Osteocyte (in vitro differentiated cells): ENCODE measurements around the gene ZNF423. TPM values are rescaled to one million over a fixed set of nuclear protein-coding genes. Genes with fewer than 3 reads are reported as not detected.

Experiments used
- DNase-seq: peaks from one replicate; pipeline ENCODE4 v3.0.0; 2021; ENCODE audit warnings: mixed read lengths; ENCODE audit not compliant: unreplicated experiment; ENCODE audit errors: extremely low spot score
- H3K27ac Mint-ChIP-seq: one replicate; pipeline ENCODE4 v1.8.0; 2021; ENCODE audit warnings: mild to moderate bottlenecking, mixed read lengths; ENCODE audit not compliant: unreplicated experiment
- H3K27me3 Mint-ChIP-seq: one replicate; pipeline ENCODE4 v1.8.0; 2021; ENCODE audit warnings: mixed read lengths; ENCODE audit not compliant: unreplicated experiment
- H3K36me3 Mint-ChIP-seq: one replicate; pipeline ENCODE4 v1.8.0; 2021; ENCODE audit warnings: mixed read lengths; ENCODE audit not compliant: unreplicated experiment
- H3K4me1 Mint-ChIP-seq: one replicate; pipeline ENCODE4 v1.8.0; 2021; ENCODE audit warnings: mixed read lengths; ENCODE audit not compliant: unreplicated experiment
- H3K4me3 Mint-ChIP-seq: one replicate; pipeline ENCODE4 v1.8.0; 2021; ENCODE audit warnings: mild to moderate bottlenecking, moderate library complexity, mixed read lengths; ENCODE audit not compliant: unreplicated experiment
- H3K9me3 Mint-ChIP-seq: one replicate; pipeline ENCODE4 v1.8.0; 2021; ENCODE audit warnings: mixed read lengths; ENCODE audit not compliant: unreplicated experiment
- total RNA-seq: library from RNA; stranded (reverse); gene quantifications from 2 replicates; pipeline ENCODE4 v1.2.1, GENCODE V29; 2021
- TF ChIP-seq, protein P1 (sequence below): fragments of 200-600 bp; sonication (generic); IDR thresholded peaks from 2 replicates; pipeline ENCODE4 v1.5.0; 2021; ENCODE audit warnings: antibody characterized with exemption, mild to moderate bottlenecking, moderate library complexity

The ZNF423 gene
- total RNA-seq, 1 donor from 2014 or later, result 25.1 TPM

DNA sequence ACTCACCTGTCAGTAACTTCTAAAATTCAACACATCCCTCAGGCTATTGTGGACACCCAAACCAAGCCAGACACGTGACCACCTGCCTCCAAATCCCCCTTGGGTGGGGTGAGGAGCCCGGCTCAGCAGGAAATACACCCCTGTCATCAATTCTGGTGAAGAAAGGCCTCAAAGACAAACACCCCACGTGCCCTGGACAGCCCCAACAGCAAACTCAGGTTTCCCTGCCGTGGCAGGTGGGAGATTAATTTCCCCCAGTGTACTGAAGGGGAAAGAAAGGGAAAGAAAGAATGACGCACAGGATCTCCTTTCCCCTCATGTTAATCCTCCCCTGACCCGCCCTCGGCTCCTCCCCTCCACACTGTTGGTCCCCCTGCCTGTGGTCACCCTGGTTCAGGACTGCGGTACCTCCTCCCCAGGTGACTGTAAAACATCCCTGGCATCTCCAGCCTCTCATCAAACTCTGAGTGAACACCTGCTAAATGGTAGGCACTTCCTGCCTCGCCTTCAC is 98.3 kb downstream of the ZNF423 start:
- TF ChIP-seq, protein P1, sequence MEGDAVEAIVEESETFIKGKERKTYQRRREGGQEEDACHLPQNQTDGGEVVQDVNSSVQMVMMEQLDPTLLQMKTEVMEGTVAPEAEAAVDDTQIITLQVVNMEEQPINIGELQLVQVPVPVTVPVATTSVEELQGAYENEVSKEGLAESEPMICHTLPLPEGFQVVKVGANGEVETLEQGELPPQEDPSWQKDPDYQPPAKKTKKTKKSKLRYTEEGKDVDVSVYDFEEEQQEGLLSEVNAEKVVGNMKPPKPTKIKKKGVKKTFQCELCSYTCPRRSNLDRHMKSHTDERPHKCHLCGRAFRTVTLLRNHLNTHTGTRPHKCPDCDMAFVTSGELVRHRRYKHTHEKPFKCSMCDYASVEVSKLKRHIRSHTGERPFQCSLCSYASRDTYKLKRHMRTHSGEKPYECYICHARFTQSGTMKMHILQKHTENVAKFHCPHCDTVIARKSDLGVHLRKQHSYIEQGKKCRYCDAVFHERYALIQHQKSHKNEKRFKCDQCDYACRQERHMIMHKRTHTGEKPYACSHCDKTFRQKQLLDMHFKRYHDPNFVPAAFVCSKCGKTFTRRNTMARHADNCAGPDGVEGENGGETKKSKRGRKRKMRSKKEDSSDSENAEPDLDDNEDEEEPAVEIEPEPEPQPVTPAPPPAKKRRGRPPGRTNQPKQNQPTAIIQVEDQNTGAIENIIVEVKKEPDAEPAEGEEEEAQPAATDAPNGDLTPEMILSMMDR, result no peak
- DNase-seq, result no peak
- Mint-ChIP-seq H3K9me3 (no peaks in the 10 kb centered on the region), H3K27ac (no peak overlapping the region), H3K4me1 (peaks cover 22% of the 10 kb centered on the region), H3K36me3 (no peaks in the 10 kb centered on the region), H3K4me3 (no peak overlapping the region), H3K27me3 (no peaks in the 10 kb centered on the region)

DNA sequence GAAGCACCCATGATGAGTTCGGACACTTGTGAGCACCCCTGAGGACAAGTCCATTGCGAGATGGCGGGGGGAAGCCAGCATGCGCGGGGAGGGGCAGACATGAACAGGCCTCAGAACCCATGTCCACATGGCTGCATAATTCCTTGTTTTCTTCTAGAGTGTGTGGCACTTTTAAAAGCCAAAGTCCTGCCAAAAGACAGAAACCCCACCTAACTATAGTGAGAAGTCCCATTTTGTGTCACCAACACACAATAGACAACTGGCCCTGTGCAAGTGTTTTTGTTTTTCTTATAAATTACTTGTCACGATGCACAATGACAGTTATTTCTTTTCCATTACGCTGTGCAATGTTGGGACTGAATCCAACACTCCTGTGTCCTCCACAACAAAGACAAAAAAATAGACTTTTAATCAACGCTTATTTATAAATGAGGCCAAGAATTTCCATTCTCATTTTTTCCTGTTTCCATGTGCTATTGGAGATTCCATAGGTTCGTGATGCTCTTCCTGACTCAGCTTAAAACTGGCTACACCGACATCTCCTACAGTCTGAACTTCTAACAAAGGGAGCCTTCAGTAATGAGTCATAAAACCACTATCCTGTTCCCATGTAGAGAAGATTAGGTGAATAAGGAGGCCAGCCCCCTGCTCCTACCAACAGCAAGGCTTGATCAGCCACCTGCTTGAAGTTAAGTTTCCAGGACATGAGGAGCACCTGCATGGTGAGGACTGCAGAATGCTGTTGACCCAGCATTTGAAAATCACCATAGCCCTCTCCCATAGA is 98.9 kb downstream of the ZNF423 start:
- H3K4me1 Mint-ChIP-seq, result peaks cover 22% of the 10 kb centered on the region
- no peak overlapping the region for H3K4me3 Mint-ChIP-seq
- TF ChIP-seq, protein P1, result no peak
- H3K36me3 Mint-ChIP-seq, result no peaks in the 10 kb centered on the region
- no peaks in the 10 kb centered on the region for H3K27me3 Mint-ChIP-seq
- H3K9me3 Mint-ChIP-seq, result no peaks in the 10 kb centered on the region
- DNase-seq, result no peak
- H3K27ac Mint-ChIP-seq, result no peak overlapping the region

DNA sequence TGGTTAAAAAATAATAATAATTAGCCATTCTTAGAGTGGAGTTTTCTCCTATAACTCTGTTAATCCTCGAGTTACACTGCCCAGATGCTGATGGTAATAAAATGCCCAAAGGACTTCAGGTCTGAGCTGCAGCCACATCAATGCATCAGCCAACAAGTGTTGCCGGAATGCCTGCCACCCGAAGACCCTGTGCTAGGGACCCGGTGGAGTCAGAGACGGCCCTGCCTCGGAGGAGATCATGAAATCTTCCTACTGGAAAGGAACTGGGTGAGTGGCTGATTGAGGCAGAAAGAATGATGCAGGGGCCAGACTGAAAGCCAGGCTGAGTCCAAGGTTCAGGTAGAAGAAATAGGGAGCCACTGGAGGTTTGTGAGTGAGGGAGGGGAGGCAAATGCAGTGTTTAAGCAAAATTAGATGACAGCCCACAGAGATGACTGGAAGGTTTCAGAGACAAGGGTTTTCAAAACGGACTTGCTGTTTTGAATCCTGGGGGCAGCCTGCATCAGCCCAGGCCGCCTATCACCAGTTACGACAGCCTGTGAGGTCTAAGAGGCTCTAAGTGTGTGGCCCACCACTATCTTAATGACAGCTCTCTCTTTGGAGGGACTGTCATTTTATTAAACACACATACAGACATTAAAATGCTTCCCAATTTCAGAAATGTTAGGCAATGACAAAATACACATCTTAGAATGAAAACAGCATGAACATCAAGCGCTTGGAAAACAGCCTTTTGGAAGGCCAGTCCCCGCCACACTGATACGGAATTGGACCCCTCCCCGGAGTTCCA is 100.0 kb downstream of the ZNF423 start:
- H3K27ac Mint-ChIP-seq, result no peak overlapping the region
- peaks cover 22% of the 10 kb centered on the region for H3K4me1 Mint-ChIP-seq
- no peak for DNase-seq

DNA sequence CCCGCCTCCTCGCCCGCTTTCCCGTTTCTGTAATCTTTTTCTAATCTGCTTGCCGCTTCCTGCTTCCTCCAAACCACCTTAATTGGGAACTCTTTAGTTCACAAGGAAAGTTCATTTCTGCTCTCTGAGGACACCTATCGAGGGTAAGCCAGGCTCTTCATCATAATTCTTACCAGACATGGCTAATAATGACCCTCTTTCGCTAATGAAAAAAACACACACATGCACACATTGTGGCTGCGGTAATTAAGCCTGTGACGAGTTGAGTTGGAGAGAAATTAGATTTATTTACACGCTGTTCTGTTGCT is 100.6 kb downstream of the ZNF423 start:
- no peak for DNase-seq
- Mint-ChIP-seq H3K27ac (peak overlapping the region; percentile 54), H3K4me1 (peaks cover 26% of the 10 kb centered on the region), H3K36me3 (peaks cover 2% of the 10 kb centered on the region), H3K27me3 (peaks cover 5% of the 10 kb centered on the region), H3K4me3 (peak overlapping the region; percentile 49), H3K9me3 (no peaks in the 10 kb centered on the region)
- TF ChIP-seq, protein P1, result peak; percentile 65

More for the DNA sequence above, 100.0 kb downstream of the ZNF423 start:
- Mint-ChIP-seq H3K9me3 (no peaks in the 10 kb centered on the region), H3K36me3 (peaks cover 2% of the 10 kb centered on the region), H3K27me3 (peaks cover 2% of the 10 kb centered on the region), H3K4me3 (no peak overlapping the region)
- TF ChIP-seq, protein P1, result no peak
